Astrocyte of the spinal cord (primary cell): ENCODE results near the gene RPS6KA5.

Experiments
- DNase-seq: peaks from one replicate; pipeline ENCODE4 v3.0.0; 2011; ENCODE audit warnings: low read depth, low spot score
- H3K4me3 ChIP-seq: 2 replicates; pipeline ENCODE4 v1.5.1; 2011; ENCODE audit warnings: low read depth, mild to moderate bottlenecking, low read length, moderate library complexity
- in situ Hi-C: cut with HindIII; loops from 2 replicates; pipeline ENCODE4 v1.10.0; 2017; ENCODE audit warnings: low sequenced_read_pairs
- TF ChIP-seq, protein P1 (sequence below): IDR thresholded peaks from 2 replicates; pipeline ENCODE4 v1.5.1; 2012; ENCODE audit warnings: low read depth, mild to moderate bottlenecking, low read length, inconsistent platforms

RPS6KA5 gene

GRCh38 chr14:90976101-90976500 is 84.3 kb downstream of the RPS6KA5 start:
- H3K4me3 ChIP-seq, result no peak overlapping the region
- DNase-seq, result no peak
- TF ChIP-seq, protein P1, sequence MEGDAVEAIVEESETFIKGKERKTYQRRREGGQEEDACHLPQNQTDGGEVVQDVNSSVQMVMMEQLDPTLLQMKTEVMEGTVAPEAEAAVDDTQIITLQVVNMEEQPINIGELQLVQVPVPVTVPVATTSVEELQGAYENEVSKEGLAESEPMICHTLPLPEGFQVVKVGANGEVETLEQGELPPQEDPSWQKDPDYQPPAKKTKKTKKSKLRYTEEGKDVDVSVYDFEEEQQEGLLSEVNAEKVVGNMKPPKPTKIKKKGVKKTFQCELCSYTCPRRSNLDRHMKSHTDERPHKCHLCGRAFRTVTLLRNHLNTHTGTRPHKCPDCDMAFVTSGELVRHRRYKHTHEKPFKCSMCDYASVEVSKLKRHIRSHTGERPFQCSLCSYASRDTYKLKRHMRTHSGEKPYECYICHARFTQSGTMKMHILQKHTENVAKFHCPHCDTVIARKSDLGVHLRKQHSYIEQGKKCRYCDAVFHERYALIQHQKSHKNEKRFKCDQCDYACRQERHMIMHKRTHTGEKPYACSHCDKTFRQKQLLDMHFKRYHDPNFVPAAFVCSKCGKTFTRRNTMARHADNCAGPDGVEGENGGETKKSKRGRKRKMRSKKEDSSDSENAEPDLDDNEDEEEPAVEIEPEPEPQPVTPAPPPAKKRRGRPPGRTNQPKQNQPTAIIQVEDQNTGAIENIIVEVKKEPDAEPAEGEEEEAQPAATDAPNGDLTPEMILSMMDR, result no peak
- in situ Hi-C loops, result no loop called here

DNA sequence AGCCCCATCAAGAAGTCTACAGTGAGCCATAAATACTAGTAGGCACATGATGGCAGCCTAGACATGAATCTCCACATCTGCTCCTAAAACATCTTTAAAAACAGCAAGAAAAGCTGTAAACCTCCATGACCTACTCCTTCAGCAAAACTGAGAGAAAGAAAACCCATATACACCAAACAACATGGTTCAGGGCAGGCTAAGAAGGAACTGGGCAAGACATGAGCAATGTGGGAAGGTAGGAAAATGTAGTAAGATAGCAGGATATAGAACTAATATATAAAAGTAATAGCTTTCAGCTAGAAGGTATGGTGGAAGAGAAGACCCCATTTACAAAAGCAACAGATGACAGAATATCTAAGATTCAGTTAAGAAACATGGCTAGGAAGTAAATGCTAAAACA is 88.8 kb downstream of the RPS6KA5 start:
- no peak for DNase-seq
- TF ChIP-seq, protein P1, result no peak
- in situ Hi-C loops, result no loop called here
- no peak overlapping the region for H3K4me3 ChIP-seq

- in situ Hi-C loops, result no loop called here
- TF ChIP-seq, protein P1, result no peak
- H3K4me3 ChIP-seq, result no peak overlapping the region
- peak; percentile 4 for DNase-seq
Observed at GRCh38 chr14:90970167-90970600, 90.3 kb downstream of the RPS6KA5 start.

- DNase-seq, result peak; percentile 8
- TF ChIP-seq, protein P1, result no peak
- H3K4me3 ChIP-seq, result no peak overlapping the region
- in situ Hi-C loops, result no loop called here
Observed at GRCh38 chr14:90969531-90970166, 90.8 kb downstream of the RPS6KA5 start.

DNA sequence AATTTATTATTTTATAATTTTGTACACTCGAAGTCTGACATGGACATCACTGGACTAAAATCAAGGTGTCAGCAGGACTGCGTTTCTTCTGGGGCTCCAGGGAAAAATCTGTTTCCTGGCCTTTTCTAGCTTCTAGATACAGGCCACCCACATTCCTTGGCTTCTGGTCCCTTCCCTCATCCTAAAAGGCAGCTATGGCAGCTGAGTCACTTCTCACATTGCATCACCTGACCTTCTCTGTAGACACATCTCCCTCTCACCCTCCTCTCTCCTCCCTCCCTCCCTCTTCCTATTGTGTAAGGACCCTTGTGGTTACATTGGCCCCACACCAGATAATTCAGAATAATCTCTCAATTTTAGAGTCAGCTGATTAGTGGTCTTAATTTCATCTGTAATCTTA is 92.4 kb downstream of the RPS6KA5 start:
- no peak for DNase-seq
- in situ Hi-C loops, result no loop called here
- TF ChIP-seq, protein P1, result no peak
- no peak overlapping the region for H3K4me3 ChIP-seq

DNA sequence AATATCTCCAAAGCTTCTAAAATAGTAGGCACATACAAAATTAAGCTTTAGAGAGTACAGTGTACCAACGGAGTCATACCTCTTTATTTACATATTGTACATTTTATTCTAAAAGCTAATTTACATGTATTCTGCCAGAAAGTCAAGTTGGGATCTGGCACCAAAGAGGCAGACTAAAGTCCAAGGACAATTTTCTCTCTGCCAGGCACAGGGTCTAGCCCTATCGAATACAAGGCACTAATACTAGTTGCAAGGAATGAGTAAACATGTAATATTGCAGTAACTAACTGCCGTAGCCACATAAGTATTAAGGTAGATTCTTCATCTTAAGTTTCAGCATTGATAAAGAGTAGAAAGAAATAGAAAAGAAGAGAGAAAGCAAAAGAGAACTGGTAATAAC is 93.9 kb downstream of the RPS6KA5 start:
- H3K4me3 ChIP-seq, result no peak overlapping the region
- TF ChIP-seq, protein P1, result no peak
- in situ Hi-C loops, result no loop called here
- no peak for DNase-seq

DNA sequence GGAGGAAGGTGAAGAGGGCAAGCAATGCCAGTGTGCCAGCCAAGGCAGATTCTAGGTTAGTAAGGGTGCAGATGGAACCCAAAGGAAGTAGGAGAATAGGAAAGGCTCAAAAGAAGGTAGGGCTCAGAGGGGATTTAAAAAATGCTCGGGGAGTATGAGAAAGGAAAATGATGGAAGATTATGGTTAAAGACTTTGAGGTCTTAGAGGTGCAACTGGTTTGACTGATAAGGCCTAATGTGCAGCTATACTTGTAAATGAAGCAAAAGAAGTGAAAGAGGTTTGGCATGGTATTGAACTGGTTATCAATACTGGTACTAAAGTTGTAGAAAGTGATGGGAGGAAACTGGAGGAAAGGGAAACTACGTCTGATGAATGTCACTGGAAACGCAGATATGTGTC is 94.7 kb downstream of the RPS6KA5 start:
- TF ChIP-seq, protein P1, result no peak
- no peak overlapping the region for H3K4me3 ChIP-seq
- no peak for DNase-seq
- in situ Hi-C loops, result no loop called here
